NCI-H82 (cell line): Measurements from ENCODE around the gene OR2K2.
"Not testable (repeated sequence)": the region's sequence is repeated elsewhere in the genome, so short reads cannot be mapped to it uniquely, and the experiment has no call there.

Experiments used
- DNase-seq: peaks from one replicate; lab custom pipeline; 2025; lab: John Stamatoyannopoulos, UW

Gene OR2K2, protein sequence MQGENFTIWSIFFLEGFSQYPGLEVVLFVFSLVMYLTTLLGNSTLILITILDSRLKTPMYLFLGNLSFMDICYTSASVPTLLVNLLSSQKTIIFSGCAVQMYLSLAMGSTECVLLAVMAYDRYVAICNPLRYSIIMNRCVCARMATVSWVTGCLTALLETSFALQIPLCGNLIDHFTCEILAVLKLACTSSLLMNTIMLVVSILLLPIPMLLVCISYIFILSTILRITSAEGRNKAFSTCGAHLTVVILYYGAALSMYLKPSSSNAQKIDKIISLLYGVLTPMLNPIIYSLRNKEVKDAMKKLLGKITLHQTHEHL

DNA sequence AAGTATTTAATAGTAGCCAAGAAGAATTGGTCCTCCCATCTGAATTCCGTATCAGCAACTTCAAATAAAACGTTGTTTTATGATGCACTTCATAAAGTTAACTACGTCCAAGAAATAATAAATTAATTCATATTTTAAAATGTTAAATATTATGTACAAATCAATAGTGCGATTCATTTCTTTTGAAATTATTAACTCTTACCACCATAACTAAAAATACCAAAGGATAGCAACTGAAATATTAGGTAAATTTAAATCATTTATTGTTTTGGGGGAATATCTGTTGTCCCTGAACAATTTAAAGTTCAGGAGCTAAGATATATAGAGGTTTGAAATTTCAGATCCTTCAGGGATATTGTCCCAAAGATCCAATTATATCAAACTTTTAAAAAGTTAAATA lies at the start of gene OR2K2:
Gene OR2K2, minus strand, starts transcription at position 101 of the 400 bp plus-strand sequence. CDS start 1,791 bp downstream, outside the sequence.
- DNase-seq = no peak

DNA sequence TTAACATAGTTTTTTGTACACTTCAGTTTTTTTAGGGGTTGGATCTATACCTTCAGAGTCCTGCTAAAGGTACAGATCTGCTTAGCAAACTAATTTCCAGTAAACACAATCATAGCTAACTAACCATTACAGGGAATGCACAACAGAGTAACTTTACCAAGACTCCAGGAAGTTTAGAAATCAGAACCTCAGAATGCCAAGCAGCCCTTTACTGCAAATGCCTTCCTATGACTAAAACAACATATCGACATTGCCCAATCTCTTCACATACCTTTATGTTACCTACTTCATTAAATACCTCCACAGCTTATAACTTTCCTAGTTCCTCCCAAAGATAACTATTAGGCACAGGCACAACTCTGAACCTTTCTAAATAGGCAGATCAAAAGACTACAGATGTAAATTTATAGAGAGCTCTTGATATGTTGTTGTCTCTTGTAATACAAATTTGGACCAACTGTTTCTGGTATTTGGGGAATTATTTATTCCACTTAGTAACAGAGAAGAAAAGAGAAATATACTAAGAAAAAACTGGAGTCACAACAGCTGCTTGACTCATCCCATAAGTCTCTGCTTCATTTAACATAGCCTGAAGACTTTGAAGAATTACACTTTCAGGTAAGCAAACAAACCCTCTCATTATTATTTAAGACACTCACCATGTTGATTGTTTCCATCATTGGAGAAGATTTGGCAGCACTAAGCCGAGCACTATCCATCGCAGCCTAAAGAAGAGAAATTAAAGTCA lies 46.0 kb upstream of the OR2K2 start:
- DNase-seq = no peak

- DNase-seq = no peak
Observed at GRCh38 chr9:111375062-111375461, 45.0 kb upstream of the OR2K2 start.

DNA sequence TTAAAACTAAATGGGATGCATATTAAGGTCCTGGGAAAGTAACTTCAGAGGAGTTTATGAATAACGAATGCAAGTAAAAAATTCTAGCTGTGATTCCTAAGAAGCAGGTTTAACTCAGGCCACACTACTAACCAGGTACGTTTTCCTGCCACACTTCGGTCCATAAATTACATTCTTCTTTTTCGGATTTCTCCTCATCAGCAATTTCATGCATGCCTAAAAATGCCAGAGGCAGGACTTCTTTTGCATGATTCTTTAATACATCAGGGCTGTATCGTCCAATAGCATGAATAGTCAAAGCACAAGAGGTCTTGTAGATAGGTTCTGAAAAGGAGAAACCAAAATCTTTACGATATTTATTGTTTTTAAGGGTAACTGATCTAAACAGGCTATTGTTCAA lies 42.3 kb upstream of the OR2K2 start:
- no peak for DNase-seq

DNA sequence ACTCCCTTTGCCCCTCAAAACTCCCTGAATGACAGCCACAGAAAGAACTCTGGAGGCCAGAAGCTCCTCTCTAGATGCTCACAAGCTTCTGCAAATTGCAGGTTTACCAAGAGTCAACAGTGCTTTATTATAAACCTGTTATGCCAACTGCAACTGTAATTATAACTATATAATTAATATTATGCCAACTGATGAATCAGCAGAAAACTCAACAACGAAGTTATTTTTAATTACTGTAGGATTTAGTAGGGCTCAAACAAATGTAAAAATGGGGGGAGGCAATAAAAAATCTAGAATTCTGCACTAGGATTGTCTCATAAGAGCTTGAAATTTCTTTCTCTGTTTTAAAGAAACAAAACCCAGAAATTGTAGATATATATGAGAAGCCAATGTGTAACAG lies 37.0 kb upstream of the OR2K2 start:
- DNase-seq = no peak

GRCh38 chr9:111362526-111362925 lies 32.5 kb upstream of the OR2K2 start:
- no peak for DNase-seq

GRCh38 chr9:111360881-111361280 lies 30.9 kb upstream of the OR2K2 start:
- DNase-seq = no peak

DNA sequence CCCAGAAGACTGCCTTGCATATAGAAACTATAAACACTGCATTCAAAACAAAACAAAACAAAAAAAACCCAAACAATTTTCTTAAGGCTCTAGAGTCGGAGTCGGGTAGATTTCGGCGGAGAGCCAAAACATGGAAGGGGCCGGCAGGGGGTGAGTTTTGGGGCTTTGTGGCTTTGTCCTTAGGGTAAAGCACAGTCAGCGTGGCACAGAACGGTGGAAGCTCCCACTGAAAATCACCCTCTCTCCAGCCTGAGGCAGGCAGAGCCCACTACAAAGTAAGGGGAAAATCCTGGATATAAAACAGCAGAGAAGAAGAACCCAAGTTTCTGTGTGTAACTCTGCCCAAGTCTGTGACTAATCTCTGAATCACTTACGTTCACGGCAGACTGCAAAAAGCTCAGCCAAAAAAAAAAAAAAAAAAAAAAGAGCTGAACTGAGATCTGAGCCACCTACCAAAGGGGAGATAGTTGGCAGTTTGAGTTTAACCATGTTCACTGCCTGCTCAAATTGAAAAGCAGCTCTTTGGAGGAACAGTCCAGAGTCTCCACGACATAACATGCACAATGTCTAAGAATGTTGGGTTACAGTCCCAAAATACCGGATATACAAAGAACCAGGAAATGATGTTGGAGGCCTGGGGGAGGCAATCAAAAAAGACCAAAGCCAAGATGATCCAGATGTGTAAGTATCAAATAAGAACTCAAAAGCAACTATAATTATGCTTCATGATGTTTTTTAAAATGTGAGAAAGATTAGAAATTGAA lies 26.6 kb upstream of the OR2K2 start:
- no peak for DNase-seq

DNA sequence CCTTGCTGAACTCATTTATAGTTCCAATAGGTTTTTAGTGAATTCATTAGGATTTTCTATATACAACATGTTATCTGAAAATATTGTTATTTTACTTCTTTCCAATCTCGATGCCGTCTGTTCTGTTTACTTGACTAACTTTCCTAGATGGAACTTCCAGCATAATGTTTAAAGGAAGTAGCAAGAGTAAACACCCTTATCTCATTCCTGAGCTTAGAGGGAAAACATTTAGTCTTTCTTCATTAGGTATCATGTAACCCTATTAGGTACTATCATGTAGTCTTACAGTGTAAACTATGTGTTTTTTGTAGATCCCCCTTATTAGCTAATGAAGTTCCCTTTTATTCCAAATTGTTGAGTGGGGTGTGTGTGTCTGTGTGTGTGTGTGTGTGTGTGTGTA lies 22.5 kb upstream of the OR2K2 start:
- DNase-seq = no peak

- no peak for DNase-seq
Observed at GRCh38 chr9:111350556-111350955, 20.5 kb upstream of the OR2K2 start.

- DNase-seq = no peak
Observed at GRCh38 chr9:111349766-111350165, 19.7 kb upstream of the OR2K2 start.

DNA sequence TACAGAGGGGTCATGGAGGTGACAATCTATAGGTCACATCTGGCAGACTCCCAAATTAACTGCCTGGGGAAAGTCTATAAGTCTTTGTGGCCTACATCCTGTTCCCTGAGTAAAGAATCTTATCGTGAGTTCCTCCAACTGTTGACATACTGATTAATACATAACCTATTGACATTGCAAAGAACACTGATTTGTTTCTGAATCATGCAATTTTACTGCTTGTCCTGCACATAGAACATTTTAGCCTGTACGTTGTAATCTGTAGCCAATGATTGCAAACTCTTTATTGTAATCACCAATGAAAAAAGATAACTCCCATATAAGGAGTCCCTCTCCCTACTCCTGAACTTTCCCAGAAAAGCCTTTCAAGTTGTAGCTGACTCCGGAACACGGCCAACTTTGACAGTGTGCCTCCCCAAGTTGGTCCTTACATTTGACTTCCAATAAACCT lies 18.8 kb upstream of the OR2K2 start:
- no peak for DNase-seq

DNA sequence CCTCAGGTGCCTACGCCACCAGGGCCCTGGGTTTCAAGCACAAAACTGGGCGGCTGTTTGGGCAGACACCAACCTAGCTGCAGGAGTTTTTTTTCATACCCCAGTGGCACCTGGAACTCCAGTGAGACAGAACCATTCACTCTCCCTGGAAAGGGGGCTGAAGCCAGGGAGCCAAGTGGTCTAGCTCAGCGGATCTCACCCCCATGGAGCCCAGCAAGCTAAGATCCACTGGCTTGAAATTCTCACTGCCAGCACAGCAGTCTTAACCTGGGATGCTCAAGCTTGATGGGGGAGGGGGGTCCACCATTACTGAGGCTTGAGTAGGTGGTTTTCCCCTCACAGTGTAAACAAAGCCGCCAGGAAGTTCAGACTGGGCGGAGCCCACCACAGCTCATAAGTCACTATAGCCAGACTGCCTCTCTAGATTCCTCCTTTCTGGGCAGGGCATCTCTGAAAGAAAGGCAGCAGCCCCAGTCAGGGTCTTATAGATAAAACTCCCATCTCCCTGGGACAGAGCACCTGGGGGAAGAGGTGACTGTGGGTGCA lies 4.4 kb upstream of the OR2K2 start:
- not testable (repeated sequence) for DNase-seq

DNA sequence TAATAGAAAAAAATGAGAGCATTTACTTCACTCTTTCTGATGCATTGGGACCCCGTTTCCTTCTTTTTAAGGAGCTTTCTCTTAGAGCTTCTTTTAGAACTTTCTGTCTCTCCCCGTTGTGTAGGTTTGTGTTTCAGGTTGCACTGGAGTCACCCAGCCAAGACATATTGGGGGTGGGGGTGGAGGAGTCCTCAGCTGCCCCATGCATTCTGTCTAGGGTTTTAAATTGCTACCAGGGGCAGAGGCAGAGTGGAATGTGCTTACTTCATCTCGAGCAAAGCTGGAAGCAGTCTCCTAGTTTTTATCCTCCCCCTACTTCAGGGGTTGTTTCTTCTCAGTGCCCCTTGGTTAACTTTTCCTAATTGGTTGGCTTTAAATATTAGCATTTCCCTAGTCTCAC lies 9.4 kb downstream of the OR2K2 start:
- no peak for DNase-seq

GRCh38 chr9:111316796-111317195 lies 13.2 kb downstream of the OR2K2 start:
- no peak for DNase-seq

DNA sequence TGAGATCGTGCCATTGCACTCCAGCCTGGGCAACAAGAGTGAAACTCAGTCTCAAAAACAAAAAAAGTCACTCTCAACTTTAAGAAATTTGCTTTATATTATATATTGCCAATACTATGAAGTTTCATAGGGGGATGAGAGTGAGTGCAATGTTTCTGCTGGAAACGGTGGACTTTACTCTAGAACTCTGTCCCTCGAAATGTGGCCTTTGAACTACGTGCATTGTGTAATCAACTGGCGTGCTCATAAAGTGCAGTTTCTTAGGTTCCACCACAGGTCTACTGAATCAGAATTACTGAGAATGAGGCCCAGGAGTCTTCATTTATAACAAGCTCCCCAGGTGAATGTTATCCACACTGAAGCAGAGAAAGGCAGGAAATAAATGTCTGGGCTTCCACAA lies 24.1 kb downstream of the OR2K2 start:
- no peak for DNase-seq

- not testable (repeated sequence) for DNase-seq
Observed at GRCh38 chr9:111304000-111304399, 26.0 kb downstream of the OR2K2 start.

GRCh38 chr9:111301195-111301594 lies 28.8 kb downstream of the OR2K2 start:
- no peak for DNase-seq

- no peak for DNase-seq
Observed at GRCh38 chr9:111300140-111300735, 29.8 kb downstream of the OR2K2 start.

- DNase-seq = not testable (repeated sequence)
Observed at GRCh38 chr9:111299599-111299966, 30.4 kb downstream of the OR2K2 start.

DNA sequence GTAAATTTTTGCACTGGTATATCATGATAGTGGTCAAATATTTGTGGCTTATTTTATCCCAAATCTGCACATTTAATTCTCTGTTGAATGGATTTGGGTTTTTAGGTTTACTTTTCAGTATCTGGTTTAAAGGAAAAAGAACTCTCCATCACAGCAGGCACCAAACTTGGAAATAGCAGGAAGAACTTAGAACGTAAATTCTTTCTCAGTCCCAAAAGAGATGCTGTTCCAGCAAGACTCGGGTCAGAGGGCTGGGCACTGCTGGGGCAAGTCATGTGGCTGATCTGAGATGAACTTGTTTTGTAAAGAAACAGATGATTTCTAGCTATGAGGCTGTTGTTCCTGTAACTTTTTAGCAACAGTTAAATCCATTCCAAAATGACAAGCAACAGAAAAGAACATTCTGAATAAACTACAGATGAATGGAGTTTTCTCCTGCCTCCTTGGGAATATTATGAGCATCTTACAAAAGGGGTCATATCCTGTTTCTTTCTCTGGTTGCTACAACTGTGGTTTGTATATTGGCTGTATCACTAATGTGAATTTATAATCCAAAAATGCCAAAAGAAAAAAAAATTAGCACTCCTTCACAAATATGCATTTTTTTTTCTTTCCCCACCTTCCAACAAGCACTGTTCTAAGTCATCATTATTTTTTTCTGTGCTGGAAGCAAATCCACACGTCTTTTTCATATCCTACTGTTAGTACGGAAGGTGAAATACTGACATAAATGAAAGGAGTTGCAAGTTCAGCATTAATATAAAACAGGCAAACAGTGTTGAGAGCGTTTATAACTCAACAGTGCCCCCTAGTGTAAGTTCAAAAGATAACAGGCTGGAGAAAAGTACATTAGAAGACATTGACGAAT lies 31.1 kb downstream of the OR2K2 start:
- DNase-seq = peak; percentile 60
